OCI-LY1 (cell line): ENCODE results near the gene RELB.

Source experiments
- H2AFZ ChIP-seq: fragments of 200-600 bp; sonication (generic), shearing (Covaris generic); 2 replicates; pipeline ENCODE4 v1.6.0; 2014; ENCODE audit warnings: antibody characterized with exemption, mild to moderate bottlenecking, low read length
- H3F3A ChIP-seq: fragments of 200-600 bp; sonication (generic), shearing (Covaris generic); 2 replicates; pipeline ENCODE4 v1.6.0; 2014; ENCODE audit warnings: mild to moderate bottlenecking, antibody characterized with exemption, low read length, moderate library complexity; ENCODE audit not compliant: insufficient read depth
- H3K27ac ChIP-seq: fragments of 200-600 bp; sonication (generic); 2 replicates; pipeline ENCODE4 v1.5.1; 2014; ENCODE audit warnings: low read length, mixed run types, mild to moderate bottlenecking, low read depth; ENCODE audit not compliant: poor library complexity, severe bottlenecking
- H3K27me3 ChIP-seq: fragments of 200-600 bp; sonication (generic); 2 replicates; pipeline ENCODE4 v1.6.0; 2014; ENCODE audit warnings: antibody characterized with exemption, mild to moderate bottlenecking, low read length, moderate library complexity; ENCODE audit not compliant: insufficient read depth
- H3K36me3 ChIP-seq: fragments of 200-600 bp; sonication (generic); 2 replicates; pipeline ENCODE4 v1.6.1; 2014; ENCODE audit warnings: mild to moderate bottlenecking, antibody characterized with exemption, low read length, moderate library complexity, mixed read lengths; ENCODE audit not compliant: insufficient read depth
- H3K4me1 ChIP-seq: fragments of 200-600 bp; sonication (generic); 2 replicates; pipeline ENCODE4 v1.5.1; 2014; ENCODE audit warnings: mild to moderate bottlenecking, low read length, moderate library complexity; ENCODE audit not compliant: insufficient read depth, severe bottlenecking
- H3K4me2 ChIP-seq: fragments of 200-600 bp; sonication (generic), shearing (Covaris generic); 2 replicates; pipeline ENCODE4 v1.6.1; 2014; ENCODE audit warnings: low read length
- H3K4me3 ChIP-seq: fragments of 200-600 bp; sonication (generic); 2 replicates; pipeline ENCODE4 v1.5.1; 2014; ENCODE audit warnings: low read length, low read depth, mild to moderate bottlenecking, mixed read lengths; ENCODE audit not compliant: poor library complexity, severe bottlenecking
- H3K79me2 ChIP-seq: fragments of 200-600 bp; shearing (Covaris generic); 2 replicates; pipeline ENCODE4 v1.6.1; 2016; ENCODE audit warnings: mixed run types, low read length, mixed read lengths; ENCODE audit not compliant: insufficient read depth
- H3K9ac ChIP-seq: fragments of 200-600 bp; sonication (generic), shearing (Covaris generic); 2 replicates; pipeline ENCODE4 v1.6.1; 2014; ENCODE audit warnings: mild to moderate bottlenecking, low read length, mixed read lengths
- H3K9me2 ChIP-seq: fragments of 200-600 bp; sonication (generic), shearing (Covaris generic); 2 replicates; pipeline ENCODE4 v1.6.1; 2014; ENCODE audit warnings: low read depth, mild to moderate bottlenecking, low read length, mixed read lengths
- H3K9me3 ChIP-seq: fragments of 200-600 bp; shearing (Covaris generic); 2 replicates; pipeline ENCODE4 v1.6.1; 2014; ENCODE audit warnings: low read length, mixed read lengths
- H4K20me1 ChIP-seq: fragments of 200-600 bp; sonication (generic), shearing (Covaris generic); 2 replicates; pipeline ENCODE4 v1.6.0; 2016; ENCODE audit warnings: mild to moderate bottlenecking, low read length; ENCODE audit not compliant: insufficient read depth
- EZH2 ChIP-seq: fragments of 200-600 bp; sonication (generic), shearing (Covaris generic); IDR thresholded peaks from 2 replicates; pipeline ENCODE4 v1.8.0; 2017; ENCODE audit warnings: borderline replicate concordance, mixed run types, mild to moderate bottlenecking, antibody characterized with exemption, low read length, moderate library complexity, mixed read lengths
- TF ChIP-seq, protein P1 (sequence below): fragments of 200-600 bp; sonication (generic), shearing (Covaris generic); IDR thresholded peaks from 2 replicates; pipeline ENCODE4 v1.5.1; 2017; ENCODE audit warnings: mild to moderate bottlenecking, antibody characterized with exemption, low read length, moderate library complexity, mixed read lengths

The RELB gene

DNA sequence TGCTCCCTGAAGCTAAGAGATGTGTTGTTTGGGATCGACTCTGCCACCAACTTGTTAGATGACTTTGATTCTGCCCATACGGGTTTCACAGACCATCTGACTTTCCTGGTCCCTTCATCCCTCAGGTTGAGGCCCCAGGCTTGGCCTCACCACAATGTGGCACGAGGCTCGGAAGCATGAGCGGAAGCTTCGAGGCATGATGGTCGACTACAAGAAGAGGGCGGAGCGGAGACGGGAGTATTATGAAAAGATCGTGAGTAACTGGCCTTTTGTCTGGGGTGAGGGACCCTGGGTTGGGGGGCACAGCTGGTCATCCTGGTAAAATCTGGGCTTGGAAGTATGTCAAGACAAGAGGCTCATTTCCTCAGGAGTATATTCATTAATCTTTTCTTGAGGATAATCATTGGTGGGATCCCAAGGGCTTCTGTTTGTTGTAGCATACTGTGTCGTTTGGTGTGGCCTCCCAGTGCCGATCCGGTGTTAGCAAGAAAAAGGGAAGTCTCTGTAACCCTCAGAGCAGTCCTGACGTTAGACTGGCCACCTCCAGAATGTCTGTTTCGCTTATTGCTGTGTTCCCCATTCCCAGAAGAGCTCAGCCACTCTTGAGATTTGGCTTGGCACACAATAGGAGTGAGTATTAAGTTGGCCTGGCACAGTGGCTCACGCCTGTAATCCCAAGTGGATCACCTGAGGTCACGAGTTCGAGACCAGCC is 39.0 kb downstream of the RELB start:
- peaks cover 39% of the 10 kb centered on the region for H3K4me1 ChIP-seq
- H3K36me3 ChIP-seq, result peaks cover 81% of the 10 kb centered on the region
- peak overlapping the region; percentile 99 for H3K4me3 ChIP-seq
- peak overlapping the region; percentile 99 for H3K4me2 ChIP-seq
- peak overlapping the region; percentile 99 for H3K9ac ChIP-seq
- no peaks in the 10 kb centered on the region for H3K27me3 ChIP-seq
- no peak overlapping the region for H2AFZ ChIP-seq
- no peaks in the 10 kb centered on the region for H3K9me3 ChIP-seq
- no peaks in the 10 kb centered on the region for H3K9me2 ChIP-seq
- H3F3A ChIP-seq, result peaks cover 5% of the 10 kb centered on the region; the same call in 1 of the 2 replicates
- H4K20me1 ChIP-seq, result no peaks in the 10 kb centered on the region
- H3K27ac ChIP-seq, result peak overlapping the region; percentile 88
- TF ChIP-seq, protein P1, sequence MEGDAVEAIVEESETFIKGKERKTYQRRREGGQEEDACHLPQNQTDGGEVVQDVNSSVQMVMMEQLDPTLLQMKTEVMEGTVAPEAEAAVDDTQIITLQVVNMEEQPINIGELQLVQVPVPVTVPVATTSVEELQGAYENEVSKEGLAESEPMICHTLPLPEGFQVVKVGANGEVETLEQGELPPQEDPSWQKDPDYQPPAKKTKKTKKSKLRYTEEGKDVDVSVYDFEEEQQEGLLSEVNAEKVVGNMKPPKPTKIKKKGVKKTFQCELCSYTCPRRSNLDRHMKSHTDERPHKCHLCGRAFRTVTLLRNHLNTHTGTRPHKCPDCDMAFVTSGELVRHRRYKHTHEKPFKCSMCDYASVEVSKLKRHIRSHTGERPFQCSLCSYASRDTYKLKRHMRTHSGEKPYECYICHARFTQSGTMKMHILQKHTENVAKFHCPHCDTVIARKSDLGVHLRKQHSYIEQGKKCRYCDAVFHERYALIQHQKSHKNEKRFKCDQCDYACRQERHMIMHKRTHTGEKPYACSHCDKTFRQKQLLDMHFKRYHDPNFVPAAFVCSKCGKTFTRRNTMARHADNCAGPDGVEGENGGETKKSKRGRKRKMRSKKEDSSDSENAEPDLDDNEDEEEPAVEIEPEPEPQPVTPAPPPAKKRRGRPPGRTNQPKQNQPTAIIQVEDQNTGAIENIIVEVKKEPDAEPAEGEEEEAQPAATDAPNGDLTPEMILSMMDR, result no peak
- TF ChIP-seq EZH2, result no peak
- peaks cover 30% of the 10 kb centered on the region for H3K79me2 ChIP-seq

DNA sequence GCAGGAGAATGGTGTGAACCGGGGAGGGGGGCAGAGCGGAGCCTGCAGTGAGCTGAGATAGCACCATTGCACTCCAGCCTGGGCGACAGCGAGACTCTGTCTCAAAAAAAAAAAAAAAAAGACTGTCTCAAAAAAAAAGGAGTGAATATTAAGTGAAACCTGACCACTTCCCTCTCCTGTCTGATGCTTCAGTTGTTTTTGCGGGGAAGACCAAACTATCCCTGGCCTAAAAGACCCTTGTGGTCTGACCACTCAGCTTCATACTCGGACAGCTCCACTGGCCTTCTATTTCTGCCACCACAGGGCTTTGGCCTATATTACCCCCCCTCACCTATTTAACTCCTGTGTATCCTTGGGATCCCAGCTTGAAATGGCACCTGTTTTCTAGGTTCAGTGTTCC is 39.9 kb downstream of the RELB start:
- Histone ChIP-seq H3K79me2 (peaks cover 32% of the 10 kb centered on the region), H3K4me1 (peaks cover 48% of the 10 kb centered on the region), H4K20me1 (no peaks in the 10 kb centered on the region), H3K27ac (peak overlapping the region; percentile 88), H3K27me3 (no peaks in the 10 kb centered on the region), H3K36me3 (peaks cover 81% of the 10 kb centered on the region), H3K4me2 (peak overlapping the region; percentile 99), H2AFZ (no peak overlapping the region), H3K9me2 (no peaks in the 10 kb centered on the region), H3K9ac (peak overlapping the region; percentile 99; the same call in 1 of the 2 replicates), H3K4me3 (peak overlapping the region; percentile 99), H3K9me3 (no peaks in the 10 kb centered on the region), H3F3A (peaks cover 5% of the 10 kb centered on the region; the same call in 1 of the 2 replicates)
- TF ChIP-seq EZH2, result no peak
- TF ChIP-seq, protein P1, result no peak

DNA sequence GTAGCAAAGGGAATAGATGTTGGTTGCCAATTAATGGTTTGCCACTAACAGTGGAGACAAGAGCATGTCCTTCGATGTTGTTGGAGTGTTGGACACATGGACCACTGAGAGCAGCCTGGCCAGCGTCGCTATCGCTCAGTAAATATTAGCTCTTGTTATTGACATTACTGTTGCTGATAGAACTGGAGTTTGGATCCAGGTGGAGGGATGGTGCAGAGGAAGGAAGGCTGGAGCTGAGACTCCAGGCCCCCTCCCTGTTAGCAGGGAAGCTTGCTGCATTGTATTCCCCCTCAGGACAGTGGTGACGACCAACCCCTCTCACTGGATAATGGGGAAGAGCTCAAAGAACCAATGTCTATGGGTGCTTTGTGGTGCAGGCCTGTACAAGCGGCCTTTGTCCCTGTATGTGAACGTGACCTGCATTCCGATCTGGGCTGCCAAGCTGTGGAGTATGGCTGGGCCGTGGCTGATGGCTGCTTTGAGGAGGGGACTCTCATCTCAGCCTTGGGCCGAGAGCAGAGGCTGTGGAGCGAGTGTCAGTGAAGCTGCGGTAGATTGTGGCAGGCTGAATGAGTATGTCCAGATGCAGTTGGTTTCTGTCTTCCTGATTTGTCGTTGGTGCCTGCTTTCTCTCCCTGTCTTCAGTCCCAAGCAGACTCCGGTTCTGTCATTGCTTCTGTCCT is 44.5 kb downstream of the RELB start:
- H2AFZ ChIP-seq, result no peak overlapping the region
- no peak for TF ChIP-seq EZH2
- TF ChIP-seq, protein P1, result no peak
- H3K36me3 ChIP-seq, result peaks cover 59% of the 10 kb centered on the region
- no peaks in the 10 kb centered on the region for H3K9me3 ChIP-seq
- peak overlapping the region; percentile 61 for H3K9ac ChIP-seq
- peak overlapping the region; percentile 96 for H3K27ac ChIP-seq
- no peaks in the 10 kb centered on the region for H3K9me2 ChIP-seq
- H3K27me3 ChIP-seq, result no peaks in the 10 kb centered on the region
- peaks cover 5% of the 10 kb centered on the region; the same call in 1 of the 2 replicates for H3F3A ChIP-seq
- H3K4me1 ChIP-seq, result peaks cover 79% of the 10 kb centered on the region
- peak overlapping the region; percentile 53 for H3K4me3 ChIP-seq
- H4K20me1 ChIP-seq, result no peaks in the 10 kb centered on the region
- H3K79me2 ChIP-seq, result peaks cover 31% of the 10 kb centered on the region
- peak overlapping the region; percentile 76 for H3K4me2 ChIP-seq
